ENCODE results near the gene ELP1. TPM values are rescaled to one million over a fixed set of nuclear protein-coding genes. Genes with fewer than 3 reads are reported as not detected.
A peak's percentile ranks its signal among the peaks of the same experiment; 100 is the strongest.

Gene ELP1, protein sequence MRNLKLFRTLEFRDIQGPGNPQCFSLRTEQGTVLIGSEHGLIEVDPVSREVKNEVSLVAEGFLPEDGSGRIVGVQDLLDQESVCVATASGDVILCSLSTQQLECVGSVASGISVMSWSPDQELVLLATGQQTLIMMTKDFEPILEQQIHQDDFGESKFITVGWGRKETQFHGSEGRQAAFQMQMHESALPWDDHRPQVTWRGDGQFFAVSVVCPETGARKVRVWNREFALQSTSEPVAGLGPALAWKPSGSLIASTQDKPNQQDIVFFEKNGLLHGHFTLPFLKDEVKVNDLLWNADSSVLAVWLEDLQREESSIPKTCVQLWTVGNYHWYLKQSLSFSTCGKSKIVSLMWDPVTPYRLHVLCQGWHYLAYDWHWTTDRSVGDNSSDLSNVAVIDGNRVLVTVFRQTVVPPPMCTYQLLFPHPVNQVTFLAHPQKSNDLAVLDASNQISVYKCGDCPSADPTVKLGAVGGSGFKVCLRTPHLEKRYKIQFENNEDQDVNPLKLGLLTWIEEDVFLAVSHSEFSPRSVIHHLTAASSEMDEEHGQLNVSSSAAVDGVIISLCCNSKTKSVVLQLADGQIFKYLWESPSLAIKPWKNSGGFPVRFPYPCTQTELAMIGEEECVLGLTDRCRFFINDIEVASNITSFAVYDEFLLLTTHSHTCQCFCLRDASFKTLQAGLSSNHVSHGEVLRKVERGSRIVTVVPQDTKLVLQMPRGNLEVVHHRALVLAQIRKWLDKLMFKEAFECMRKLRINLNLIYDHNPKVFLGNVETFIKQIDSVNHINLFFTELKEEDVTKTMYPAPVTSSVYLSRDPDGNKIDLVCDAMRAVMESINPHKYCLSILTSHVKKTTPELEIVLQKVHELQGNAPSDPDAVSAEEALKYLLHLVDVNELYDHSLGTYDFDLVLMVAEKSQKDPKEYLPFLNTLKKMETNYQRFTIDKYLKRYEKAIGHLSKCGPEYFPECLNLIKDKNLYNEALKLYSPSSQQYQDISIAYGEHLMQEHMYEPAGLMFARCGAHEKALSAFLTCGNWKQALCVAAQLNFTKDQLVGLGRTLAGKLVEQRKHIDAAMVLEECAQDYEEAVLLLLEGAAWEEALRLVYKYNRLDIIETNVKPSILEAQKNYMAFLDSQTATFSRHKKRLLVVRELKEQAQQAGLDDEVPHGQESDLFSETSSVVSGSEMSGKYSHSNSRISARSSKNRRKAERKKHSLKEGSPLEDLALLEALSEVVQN (N-terminal part only)
- total RNA-seq: 10 to 100 TPM; 19.1 to 26.4 (median 22.9) TPM

DNA sequence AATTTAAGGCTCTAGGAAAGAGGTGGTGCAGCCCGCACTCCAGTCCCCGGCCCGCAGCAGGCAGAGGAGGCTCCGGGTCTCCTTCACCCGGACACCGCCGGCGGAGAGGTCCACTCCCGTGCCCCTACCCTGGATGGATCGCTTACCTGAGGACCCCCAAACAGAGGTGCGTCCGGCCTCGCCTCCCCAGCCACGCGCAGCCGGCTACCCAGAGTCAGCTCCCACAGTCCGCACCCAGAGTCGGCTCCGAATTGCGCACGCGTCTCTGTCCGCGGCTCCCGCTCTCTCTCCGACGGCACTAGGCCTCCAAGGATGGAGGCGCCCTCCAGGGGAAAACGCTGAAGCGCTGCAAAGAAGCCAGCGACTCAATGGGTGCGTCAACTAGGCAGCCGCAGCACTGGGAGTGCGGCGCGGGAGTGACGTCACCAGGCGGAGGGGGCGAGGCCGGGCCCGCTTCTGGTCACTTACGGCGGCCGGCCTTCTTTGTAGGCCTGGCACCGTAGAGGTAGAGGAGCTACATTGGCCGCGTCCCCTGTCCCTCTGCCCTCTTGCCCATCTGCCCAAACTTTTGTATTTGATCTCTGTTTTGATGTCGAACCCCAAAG, at the start of gene ELP1:
ELP1 (minus strand) TSS at position 407 of the 605 bp plus-strand sequence. CDS start 2,978 bp downstream, outside the sequence.
- H3K4me1 ChIP-seq: peaks cover 0 to 21% (median 2%) of the 10 kb centered on the region in 4 donors
- no peaks in the 10 kb centered on the region for H3K27me3 ChIP-seq
- peak within 1 kb of the TSS; percentile 81 to 91 (median 88) for H3K27ac ChIP-seq
- H3K4me3 ChIP-seq: peak within 1 kb of the TSS; percentile 70 to 94 (median 86)
- TF ChIP-seq, protein P1, sequence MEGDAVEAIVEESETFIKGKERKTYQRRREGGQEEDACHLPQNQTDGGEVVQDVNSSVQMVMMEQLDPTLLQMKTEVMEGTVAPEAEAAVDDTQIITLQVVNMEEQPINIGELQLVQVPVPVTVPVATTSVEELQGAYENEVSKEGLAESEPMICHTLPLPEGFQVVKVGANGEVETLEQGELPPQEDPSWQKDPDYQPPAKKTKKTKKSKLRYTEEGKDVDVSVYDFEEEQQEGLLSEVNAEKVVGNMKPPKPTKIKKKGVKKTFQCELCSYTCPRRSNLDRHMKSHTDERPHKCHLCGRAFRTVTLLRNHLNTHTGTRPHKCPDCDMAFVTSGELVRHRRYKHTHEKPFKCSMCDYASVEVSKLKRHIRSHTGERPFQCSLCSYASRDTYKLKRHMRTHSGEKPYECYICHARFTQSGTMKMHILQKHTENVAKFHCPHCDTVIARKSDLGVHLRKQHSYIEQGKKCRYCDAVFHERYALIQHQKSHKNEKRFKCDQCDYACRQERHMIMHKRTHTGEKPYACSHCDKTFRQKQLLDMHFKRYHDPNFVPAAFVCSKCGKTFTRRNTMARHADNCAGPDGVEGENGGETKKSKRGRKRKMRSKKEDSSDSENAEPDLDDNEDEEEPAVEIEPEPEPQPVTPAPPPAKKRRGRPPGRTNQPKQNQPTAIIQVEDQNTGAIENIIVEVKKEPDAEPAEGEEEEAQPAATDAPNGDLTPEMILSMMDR (IDR thresholded peaks at IDR 0.05): peak in 3 of 6 experiments; percentile 19 to 42 (median 29)
- TF ChIP-seq POLR2A (IDR thresholded peaks at IDR 0.05): peak; percentile 22 to 57
- peak; percentile 89 to 96 (median 95) for DNase-seq
- no peaks in the 10 kb centered on the region for H3K9me3 ChIP-seq
- H3K36me3 ChIP-seq: peaks cover 0 to 16% (median 0%) of the 10 kb centered on the region in 3 donors

DNA sequence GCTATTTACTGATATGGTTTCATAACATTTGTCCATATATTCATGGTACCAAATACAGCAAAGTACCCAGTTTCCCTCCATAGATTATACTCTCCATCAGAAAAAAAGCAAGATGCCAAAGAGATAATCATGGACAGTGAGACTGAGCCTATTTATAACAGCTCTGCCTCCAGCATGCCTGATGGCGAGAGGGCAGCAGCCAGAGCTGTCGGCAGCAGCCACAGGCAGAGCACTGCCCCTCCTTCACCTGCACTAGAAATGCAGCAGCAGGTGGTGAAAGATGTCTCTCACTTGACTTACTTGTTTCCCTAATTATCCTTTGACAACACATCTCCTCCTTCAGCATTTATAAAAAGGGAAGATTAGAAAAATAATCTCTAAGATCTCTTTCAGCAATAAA, 47.0 kb upstream of the ELP1 start:
- no peak for DNase-seq
- TF ChIP-seq, protein P1 (IDR thresholded peaks at IDR 0.05): no peak
- TF ChIP-seq POLR2A (IDR thresholded peaks at IDR 0.05): no peak
- Histone ChIP-seq H3K27ac (no peak overlapping the region), H3K27me3 (no peaks in the 10 kb centered on the region), H3K36me3 (no peaks in the 10 kb centered on the region), H3K4me1 (no peaks in the 10 kb centered on the region), H3K4me3 (no peak overlapping the region), H3K9me3 (no peaks in the 10 kb centered on the region)

DNA sequence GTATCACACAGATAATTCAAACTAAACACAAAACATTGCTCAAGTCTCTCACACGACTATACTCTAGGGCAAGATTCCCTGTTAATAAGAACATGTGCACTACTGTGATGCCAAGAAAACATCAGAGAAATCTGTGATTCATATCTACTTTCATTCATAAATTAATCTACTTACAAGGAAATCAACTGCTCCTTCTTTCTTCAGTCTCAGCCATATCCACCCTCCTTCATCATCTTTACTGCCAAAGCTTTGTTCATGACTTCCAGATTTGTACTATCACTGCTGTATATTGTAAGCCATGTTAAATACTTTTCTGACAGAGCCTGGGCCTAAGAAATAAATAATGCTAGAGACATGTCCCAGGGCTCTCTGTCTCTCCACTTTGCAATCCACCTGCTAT, 44.3 kb upstream of the ELP1 start:
- Histone ChIP-seq H3K9me3 (no peaks in the 10 kb centered on the region), H3K4me1 (no peaks in the 10 kb centered on the region), H3K27me3 (no peaks in the 10 kb centered on the region), H3K36me3 (no peaks in the 10 kb centered on the region), H3K27ac (no peak overlapping the region), H3K4me3 (no peak overlapping the region)
- TF ChIP-seq POLR2A (IDR thresholded peaks at IDR 0.05): no peak
- TF ChIP-seq, protein P1 (IDR thresholded peaks at IDR 0.05): no peak
- no peak for DNase-seq

DNA sequence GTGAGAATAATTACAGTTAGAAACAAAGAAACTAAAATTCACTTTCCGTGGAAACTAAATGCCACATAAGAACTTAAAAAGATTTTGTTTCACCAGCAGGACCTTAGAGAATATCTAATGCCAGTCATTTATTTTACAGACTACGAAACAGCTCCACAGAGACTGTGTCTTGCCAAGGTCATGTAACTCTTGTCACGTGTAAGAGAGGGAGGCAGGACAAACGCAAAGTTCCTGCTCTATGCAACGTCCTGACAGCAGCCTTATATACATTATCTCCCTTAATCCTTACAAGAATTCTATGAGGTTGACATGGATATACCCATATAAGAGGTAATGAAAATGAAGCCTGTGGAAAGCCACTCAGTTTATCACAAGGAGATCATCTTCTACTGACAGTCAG, 40.0 kb upstream of the ELP1 start:
- TF ChIP-seq, protein P1 (IDR thresholded peaks at IDR 0.05): no peak
- no peak for TF ChIP-seq POLR2A (IDR thresholded peaks at IDR 0.05)
- Histone ChIP-seq H3K27ac (no peak overlapping the region), H3K27me3 (no peaks in the 10 kb centered on the region), H3K4me3 (no peak overlapping the region), H3K9me3 (no peaks in the 10 kb centered on the region), H3K36me3 (no peaks in the 10 kb centered on the region), H3K4me1 (no peaks in the 10 kb centered on the region)
- no peak for DNase-seq
